Activated T-cell treated with anti-CD3 and anti-CD28 coated beads for 4 hours (primary cell): ENCODE results near the gene POU2F3.
"Not testable (repeated sequence)": the region's sequence is repeated elsewhere in the genome, so short reads cannot be mapped to it uniquely, and the experiment has no call there.

Experiments used
- DNase-seq: peaks from one replicate; pipeline ENCODE4 v3.0.0-alpha.2; 2020

Gene POU2F3

DNA sequence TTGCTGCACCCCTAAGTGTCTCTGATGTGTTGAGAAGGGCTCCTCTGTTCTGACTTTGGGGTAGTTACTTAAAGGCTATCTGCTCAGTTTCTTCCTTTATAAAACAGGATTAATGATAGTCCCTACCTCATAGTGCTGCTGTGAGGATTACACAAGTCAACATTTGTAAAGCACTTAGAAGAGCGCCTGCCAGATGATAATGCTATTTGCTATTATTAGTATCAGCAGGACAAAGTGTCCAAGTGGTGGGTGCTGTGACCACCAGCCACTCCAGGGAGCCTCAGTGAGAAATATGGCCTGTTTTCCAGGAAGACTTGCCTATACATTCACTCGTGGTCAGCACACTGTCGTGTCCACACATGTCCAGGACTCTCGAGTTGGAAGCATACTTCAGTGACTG lies 16.2 kb downstream of the POU2F3 start:
- no peak for DNase-seq

DNA sequence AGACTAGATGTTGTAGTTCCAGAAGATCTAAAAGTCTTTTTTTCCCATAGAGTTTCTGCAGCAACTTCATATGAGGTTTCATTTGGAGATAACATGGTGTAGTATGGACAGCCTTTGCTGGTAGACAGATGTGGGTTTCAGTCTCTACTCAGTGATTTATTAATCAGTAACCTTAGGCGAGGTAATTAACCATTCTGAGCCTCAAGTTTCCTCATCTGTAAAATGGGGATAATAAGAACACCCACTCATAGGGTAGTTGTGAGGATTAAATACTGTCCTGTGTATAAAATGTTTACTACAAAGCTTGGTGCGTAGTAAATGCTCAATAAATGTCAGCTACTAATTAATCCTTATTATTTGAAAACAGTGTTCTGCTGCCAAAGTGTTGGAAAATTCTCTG lies 16.8 kb downstream of the POU2F3 start:
- DNase-seq: no peak

DNA sequence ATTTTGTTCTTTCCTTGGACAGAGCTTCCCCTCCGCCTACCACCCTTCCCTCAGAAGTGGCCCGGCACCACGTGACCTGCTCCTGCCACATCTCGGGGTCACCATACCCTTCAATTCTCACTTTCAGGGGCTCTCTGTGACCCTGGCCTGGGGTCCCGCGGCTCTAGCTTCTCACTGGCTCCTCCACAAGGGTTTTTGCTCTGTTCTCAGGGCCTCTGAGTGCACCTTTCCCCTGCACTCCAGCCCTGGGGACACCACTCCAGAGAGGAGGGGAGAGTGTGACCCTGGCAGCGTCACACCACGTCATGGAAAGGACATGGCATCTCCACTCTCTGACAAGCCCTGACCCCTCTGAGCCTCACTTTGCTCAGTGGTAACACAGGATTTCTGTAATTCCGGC lies 17.4 kb downstream of the POU2F3 start:
- DNase-seq: no peak

DNA sequence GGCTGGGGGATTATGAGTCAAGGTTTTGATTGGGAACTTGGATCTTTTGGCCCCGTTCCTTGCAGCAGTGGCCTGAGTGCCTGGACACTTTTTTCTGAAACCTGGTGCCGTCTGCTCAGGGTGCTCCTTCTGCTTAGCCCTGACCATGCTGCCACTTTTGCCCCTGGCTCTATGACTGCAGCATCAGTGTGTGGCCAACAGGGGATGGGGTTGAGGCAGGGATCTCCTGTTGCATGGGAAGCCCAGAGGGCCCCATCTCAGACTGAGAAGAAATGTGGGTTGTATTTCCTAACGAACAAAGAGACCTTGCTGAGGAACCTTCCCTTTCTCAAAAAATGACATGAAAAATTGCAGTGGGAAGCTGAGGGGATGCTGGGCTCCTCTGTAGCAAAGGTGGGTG lies 18.7 kb downstream of the POU2F3 start:
- no peak for DNase-seq

DNA sequence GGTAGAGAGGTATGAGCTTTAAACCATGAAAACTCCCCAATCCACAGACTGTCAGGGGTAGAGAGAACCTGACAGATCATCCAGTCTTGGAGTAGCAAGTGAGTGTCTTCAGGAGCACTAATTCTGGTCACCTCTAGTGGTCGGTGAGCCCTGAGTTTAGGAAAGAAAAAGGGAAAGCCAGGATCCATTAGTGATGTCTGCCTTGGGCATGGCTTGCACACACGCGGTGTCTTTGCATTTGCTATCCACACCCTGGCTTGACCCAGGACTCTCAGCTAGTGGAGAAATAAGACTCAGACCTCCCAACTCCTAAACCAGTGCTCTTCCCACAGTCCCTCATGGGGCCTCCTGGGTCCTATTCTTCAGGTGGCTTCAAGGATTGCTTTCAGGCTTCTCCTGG lies 19.3 kb downstream of the POU2F3 start:
- DNase-seq: no peak

DNA sequence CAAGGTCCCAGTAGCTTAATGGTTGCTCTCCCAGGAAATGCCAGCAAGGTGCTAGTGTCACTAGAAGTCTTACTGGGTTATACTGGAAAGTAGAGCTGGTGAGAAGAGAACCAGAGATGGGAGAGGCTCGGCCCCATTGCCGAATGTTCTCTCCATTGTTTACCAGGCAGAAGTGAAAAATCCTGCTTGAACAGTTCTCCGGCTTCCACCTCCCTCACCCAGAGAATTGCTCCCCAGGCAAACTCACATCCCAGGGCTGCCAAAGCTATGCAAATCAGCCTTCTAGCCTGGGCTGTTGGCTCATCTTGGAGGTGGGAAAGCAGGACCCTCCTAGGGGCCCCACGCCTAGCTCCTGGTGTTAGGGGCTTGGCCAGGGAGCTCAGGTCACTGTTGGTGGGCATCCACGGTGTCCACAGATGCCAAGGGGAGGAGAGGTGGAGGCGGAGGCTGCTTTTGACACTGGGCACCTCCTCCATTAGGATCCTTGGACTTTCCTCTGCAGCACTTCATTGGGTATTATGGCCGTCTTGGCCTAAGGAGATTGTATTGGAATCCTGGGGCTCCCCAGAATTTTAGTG lies 20.1 kb downstream of the POU2F3 start:
- DNase-seq: no peak

DNA sequence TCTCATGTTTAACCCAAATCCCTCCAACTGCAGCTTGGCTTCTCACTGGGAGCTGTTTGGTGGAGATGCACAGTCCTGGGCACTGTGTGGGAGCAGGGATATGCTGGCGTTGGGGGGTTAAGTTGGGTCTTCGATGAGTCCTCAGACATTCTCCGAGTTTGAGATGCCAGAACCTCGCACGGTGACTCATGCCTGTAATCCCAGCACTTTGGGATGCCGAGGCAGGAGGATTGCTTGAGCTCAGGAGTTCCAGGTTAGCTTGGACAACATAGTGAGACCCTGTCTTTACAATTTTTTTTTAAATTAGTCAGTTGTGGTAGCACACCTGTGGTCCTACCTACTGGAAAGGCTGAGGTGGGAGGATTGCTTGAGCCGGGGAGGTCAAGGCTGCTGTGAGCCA lies 20.7 kb downstream of the POU2F3 start:
- no peak for DNase-seq

DNA sequence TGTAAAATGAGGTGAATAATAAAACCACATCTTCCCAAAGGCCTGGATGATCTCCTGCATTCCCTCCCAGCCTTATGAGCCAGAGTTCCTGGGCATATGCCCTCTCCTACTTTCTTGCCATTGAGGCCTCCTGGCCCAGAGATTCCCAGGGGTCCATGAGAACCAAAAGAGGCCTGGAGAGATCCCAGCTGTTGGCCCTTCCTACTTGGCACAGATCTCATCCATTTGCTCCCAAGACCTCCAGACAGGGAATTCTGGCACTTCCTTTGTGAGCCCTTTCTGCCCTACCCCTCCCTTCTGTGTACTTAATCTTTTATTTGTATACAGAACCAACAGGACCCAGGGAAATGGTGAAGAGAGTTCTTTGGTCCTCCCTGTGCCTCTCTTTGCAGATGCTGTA lies 21.4 kb downstream of the POU2F3 start:
- DNase-seq: no peak

DNA sequence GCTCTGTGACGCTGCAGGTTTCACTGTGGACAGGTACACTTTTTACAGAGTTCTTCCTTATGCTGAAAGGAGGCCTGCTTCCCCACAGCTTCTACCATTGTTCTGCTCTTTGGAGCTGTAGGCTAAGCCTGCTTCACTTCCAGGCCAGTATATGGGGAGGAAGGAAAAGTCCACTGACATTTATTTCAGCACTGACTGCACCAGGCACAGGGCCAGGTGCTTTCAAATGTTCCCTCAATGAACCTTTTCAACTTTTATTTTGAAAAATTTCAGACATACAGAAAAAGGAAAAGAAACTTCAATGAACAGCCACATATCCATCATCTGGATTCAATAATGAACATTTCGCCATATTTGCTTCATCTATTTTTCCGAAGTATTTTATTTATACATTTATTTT lies 22.0 kb downstream of the POU2F3 start:
- DNase-seq: no peak

DNA sequence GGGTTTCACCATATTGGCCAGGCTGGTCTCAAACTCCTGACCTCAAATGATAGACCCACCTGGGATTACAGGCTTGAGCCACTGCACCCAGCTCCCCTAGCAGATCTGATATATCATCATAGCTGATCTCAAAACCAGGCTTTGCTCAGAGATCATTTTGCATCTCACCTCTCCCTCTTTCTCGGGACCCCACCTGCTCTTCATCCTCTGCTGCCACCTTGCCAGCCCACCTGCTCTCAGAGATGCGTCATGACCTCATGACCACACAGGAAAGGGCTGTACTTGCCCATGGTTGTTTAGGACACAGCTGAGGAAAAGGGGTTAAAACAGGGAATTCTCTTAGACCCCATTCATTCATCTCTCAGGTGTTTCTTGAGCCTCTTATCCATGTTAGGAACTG lies 27.4 kb downstream of the POU2F3 start:
- no peak for DNase-seq

DNA sequence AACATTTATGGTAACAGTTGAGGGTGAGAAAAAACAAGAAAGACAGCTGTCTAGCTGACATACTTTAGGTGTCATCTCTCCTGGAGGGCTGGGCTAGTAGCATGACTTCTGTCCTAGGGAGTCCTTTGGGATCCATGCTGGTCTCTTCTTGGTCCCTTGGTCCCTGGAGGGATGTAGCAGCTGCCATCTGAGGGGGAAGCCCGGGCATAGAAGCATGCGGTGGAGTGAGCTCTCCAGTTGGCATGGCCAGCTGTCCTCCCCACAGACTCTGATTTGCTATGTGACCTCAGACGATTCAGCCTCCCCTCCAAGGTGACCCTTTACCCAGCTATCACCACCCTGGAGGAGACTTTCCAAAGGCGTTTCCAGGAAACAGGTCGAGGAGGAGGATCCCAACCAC lies 28.7 kb downstream of the POU2F3 start:
- DNase-seq: no peak

DNA sequence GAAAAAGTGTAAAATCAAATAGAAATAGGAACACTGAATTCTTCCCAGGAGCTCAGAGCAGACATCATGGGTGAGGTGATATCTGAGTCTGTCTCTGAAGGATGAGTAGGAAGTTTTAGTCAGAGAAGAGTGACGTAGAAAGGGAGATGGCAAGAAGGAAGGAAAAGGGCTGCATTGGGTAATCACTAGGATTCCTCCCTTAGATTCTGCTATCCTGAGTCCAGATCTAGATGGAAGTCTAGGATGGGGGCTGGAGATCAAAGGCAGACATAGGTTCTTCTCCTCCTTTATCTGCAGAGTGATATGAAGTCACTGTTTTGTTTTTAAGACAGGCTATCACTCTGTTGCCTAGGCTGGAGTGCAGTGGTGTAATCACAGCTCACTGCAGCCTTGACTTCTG lies 30.4 kb downstream of the POU2F3 start:
- DNase-seq: no peak

DNA sequence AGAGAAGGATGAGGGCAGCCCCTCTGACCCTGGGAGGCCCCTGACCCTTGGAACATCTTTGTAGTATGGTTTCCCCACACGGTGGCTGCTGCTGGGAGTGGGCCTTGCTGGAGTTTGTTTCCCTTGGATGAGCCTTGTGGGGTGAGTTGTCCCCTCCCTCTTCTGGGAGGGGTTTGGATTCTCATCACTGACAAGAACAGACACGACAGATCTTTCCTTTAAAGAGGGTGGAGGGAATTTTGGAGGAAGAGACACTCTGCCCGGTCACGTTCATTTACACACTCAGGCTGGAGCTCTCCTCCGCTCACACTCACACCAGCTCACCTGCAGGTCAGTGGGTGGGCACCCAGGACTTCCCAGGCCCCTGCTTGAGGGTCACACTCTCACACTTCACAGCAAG lies 31.7 kb downstream of the POU2F3 start:
- no peak for DNase-seq

DNA sequence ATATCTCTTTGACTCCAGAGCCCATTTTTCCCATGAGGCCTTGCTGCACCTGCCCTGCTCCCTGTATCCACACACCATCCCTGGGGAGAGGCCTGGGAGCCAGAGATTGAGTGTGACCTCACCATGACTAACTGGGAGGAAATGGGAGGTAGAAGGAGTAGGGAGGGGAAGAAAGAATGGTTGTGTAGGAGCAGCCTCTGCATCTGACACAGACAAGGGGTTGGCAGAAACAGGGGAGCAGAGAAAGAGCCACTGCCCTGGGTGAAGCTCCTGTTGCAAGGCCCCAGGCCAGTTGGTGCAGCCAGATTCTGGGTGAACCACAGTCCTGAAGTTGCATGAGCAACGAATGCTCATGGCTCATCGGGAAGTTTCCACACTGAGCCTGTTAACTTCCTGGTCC lies 32.4 kb downstream of the POU2F3 start:
- DNase-seq: no peak

DNA sequence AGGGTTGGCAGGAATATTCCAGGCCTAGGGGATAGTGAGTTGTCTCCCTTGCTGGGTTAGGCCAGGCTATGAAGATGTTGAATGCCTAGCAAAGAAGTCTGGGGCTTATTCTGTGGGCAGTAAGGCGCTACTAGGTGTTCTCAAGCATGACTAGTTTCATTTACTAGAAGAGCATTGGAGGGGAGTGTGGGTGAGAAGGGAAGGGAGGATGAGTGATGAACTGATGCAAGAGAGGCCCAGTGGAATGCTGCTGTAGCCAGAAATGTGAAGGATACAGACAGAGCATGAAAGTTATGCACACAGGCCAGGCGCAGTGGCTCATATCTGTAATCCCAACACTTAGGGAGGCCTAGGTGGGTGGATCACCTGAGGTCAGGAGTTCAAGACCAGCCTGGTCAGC lies 33.5 kb downstream of the POU2F3 start:
- no peak for DNase-seq

DNA sequence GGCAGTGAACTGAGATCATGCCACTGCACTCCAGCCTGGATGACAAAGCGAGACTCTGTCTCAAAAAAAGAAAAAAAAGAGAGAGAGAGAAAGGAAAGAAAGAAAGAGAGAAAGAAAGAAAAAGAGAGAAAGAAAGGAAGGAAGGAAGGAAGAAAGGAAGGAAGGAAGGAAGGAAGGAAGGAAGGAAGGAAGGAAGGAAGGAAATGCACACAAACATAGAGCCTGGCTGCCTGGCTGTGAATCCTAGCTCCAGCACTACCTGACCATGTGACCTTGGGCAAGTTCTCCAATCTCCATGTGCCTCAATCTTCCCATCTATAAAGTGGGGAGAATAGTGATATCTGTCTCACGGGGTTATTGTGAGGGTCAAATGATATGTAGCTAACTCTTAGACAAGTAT lies 34.0 kb downstream of the POU2F3 start:
- DNase-seq: not testable (repeated sequence)

DNA sequence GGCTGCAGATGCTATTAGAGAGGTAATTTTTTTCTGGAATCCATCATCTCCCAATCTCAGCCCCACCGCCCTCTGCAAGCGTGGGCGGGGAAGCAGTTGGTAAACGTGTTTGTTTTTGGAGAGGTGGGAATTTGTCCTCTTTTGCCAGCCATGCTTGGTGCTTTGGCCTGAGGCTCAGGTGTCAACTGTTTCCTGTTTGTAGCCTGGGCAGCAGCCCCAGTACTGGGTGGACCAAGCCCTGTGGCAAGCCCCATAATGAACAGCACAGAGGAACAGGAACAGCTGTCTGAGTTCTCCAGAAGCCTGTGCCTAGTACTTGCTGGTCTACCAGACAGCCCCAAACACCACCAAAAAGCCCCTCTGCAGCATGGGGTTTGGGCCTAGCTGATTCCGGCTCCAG lies 39.6 kb downstream of the POU2F3 start:
- no peak for DNase-seq

DNA sequence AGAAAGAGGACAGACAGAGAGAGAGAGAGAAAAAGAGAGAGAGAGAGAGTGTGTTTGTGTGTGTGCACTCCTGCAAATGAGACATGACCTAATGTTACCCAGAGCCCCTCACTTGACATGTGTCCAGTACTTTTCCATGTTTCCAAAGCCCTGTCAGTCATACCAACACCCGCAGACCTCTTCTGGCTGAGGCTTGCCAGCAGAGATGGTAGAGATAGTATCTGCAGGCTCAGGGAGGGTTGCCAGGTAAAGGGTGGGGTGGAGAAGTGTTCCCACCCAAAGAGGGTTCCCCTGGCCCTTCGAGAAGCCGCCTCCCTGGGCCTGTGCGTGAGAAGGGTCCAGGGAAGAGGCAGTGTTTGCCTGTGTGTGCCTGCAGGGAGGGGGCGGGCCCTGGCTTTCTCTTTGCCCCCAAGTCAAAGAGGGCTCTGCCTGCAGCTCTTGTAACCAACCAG lies 40.7 kb downstream of the POU2F3 start:
- DNase-seq: no peak

DNA sequence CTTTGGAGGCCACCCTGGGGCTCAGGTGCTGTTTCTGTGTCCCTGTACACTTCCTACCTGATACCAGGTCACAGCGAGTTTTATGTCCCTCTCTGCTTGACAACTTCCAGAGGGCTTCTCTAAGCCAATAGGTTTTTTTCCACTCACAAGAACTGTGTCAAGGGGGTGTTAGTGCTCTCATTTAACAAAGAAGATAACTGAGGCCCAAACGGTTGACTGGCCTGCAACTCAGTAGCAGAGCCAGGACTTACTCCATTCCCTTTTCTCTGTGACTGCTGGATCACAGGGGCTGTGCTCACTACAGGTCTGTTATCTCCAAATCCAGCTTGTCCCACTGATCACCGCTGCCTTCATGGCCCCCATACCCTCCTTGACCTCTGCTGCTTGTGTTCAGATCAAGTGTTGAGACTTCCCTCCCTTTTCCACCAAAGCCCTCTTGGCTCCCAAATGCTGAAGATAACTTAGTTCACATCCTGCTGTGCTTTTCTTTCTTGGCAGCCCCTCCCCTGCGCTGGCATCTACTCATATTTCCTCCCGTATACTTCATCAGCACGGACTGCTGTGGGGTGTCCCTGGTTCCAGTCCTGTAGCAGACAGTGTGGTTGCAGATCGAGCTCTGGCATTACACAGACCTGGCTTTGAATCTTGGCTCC lies 41.3 kb downstream of the POU2F3 start:
- DNase-seq: no peak

DNA sequence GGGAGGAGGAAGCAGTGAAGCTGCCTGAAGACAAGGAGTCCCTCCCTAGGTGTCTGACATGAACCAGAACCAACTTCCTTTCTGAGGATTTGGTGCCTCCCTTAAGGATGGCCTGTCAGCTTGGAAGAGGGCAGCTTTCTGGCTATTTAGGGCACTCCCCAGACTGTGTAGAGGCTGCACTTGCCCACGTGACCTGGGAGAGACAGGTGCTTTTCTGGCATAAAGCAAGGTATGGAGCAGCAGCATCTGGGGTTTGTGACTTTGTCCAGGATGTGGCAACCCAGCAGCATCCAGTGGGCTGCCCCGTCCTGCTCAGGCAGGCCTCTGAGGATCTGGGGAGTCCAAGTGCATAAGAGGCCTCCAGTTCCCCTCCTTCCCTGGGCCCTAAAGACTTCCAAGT lies 43.2 kb downstream of the POU2F3 start:
- DNase-seq: no peak

DNA sequence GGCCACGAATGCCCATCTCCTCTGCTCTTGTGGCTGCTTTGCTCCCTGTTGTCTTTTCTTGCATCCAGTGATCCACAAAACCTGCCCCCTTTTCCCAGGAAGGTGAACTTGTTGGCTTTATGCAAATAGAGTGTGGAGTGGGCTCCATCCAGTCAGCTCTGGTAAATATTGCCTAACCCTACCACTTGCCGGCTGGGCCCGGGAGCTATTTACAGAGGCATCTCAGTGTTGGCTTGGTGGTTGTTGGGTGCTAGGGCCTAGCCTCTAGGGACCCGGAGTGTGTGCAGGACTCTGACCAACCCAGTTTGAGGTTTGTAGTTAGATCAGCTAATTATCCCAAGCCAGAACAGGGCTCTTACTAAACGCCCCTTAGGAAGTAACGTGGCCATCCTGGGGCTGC lies 44.3 kb downstream of the POU2F3 start:
- no peak for DNase-seq

DNA sequence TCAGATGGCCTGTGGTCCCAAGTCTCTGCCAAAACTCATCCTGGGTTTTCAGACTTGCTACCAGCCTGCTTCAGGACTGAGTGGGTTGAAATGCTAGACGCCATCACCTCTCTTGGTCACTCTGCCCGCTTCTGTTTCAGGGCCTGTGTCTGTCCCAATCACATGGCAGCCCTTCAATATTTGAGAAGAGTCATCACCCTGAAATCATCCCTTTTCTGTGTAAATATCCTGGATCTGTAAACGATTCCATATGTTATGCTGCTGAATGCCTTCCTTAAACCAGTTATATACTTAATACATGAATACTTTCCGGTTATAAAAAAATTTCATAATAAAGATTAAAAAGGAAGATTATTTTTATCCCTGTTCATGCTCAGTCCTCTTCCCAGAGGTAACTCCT lies 45.3 kb downstream of the POU2F3 start:
- DNase-seq: no peak

DNA sequence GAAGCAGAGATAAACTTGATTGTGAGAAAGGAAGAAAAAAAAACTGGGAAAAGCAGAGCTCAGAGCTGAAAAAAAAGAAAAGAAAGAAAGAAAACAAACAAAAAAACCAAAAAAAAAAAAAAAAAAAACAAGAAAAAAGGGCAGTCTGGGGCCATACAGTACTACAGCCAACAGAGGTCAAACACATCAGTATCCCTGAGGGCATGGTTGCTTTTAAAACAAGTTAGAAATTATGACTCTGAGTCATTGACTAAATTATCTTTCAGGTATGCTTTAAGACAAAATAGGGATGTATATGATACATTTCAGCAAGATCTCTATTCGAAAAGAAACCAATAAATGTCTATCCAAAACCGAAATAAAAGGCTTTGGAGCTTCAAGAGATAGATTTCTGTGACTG lies 48.1 kb downstream of the POU2F3 start:
- DNase-seq: no peak

DNA sequence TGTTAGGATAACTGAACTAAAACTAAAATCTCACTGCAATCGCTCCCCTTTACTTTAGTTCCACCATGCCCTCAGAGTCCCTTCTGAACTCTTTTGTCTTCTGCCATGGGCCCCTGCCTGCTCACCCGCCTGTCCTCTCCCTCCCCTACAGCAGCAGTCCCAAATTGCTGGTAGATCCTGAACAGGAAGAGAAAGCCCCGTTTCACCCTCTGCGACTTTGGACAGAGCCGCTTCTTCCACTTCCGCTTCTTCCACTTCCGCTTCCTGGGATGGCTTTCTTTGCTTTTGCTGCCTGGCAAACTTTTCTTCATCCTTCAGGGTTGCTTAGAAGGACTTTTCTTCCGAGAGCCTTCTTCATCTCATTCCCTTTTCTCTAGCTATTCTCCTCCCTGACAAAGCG lies 49.5 kb downstream of the POU2F3 start:
- no peak for DNase-seq

DNA sequence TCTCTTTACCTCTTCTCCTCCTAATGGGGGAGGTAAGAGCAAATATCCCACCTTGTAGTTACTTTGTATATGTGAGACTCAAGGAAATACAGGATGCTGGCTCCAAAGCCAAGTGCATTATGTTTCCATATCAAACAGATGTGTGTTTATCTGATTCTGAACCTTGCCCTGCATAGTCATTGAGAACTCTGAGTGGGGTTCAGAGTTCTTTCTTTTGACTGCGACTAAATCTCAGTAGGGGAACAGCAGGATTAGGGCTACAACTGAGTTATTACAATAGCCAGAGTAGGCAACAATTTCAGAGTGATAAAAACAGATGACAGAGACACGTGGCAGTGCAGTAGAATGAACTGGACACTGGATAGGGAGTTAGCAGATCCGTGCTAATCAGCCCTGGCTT lies 51.0 kb downstream of the POU2F3 start:
- DNase-seq: no peak
